Upper lobe of left lung (tissue), 4 donors: ENCODE measurements around the gene MGLL.

Source experiments
- CTCF ChIP-seq, 6 experiments: fragments of 450-650 bp in 4 of 6; fragments of 200-600 bp in 2 of 6; sonication (generic) in 2 of 6; IDR thresholded peaks; one replicate each; pipeline ENCODE4 v1.5.1; 2016 to 2019; ENCODE audit warnings: antibody characterized with exemption in 6 of 6
- EP300 ChIP-seq, 4 donors: sonication (generic); formaldehyde crosslinking; IDR thresholded peaks; one replicate each; pipeline ENCODE4 v1.5.1; 2017; ENCODE audit warnings: antibody characterized with exemption in 4 of 4, control low read depth in 2 of 4
- POLR2A ChIP-seq, 4 donors: fragments of 450-650 bp; IDR thresholded peaks; one replicate each; pipeline ENCODE4 v1.5.1; 2016 to 2017; ENCODE audit warnings: antibody characterized with exemption in 4 of 4, mild to moderate bottlenecking in 2 of 4
- POLR2AphosphoS5 ChIP-seq, 2 donors: sonication (generic); formaldehyde crosslinking; IDR thresholded peaks; one replicate each; pipeline ENCODE4 v1.5.1; 2017; ENCODE audit warnings: antibody characterized with exemption in 2 of 2

- no peak for TF ChIP-seq CTCF (IDR thresholded peaks at IDR 0.05)
- TF ChIP-seq EP300 (IDR thresholded peaks at IDR 0.05) = no peak
- TF ChIP-seq POLR2A (IDR thresholded peaks at IDR 0.05) = no peak
- TF ChIP-seq POLR2AphosphoS5 (IDR thresholded peaks at IDR 0.05) = no peak
Measured at GRCh38 chr3:127789990-127790881, 32.1 kb downstream of the MGLL start.
